AG10803 (cell line): ENCODE data around the gene BLM.
A peak's percentile ranks its signal among the peaks of the same experiment; 100 is the strongest.
"Not testable (repeated sequence)": the region's sequence is repeated elsewhere in the genome, so short reads cannot be mapped to it uniquely, and the experiment has no call there.

Experiments
- DNase-seq: peaks from one replicate; pipeline ENCODE4 v3.0.0; 2010; ENCODE audit warnings: low read depth
- H3K4me3 ChIP-seq: 2 replicates; pipeline ENCODE4 v1.5.1; 2011; ENCODE audit warnings: mild to moderate bottlenecking, low read length, control low read depth
- TF ChIP-seq, protein P1 (sequence below): conservative IDR thresholded peaks from 2 replicates; pipeline ENCODE4 v1.5.1; 2011; ENCODE audit warnings: mild to moderate bottlenecking, low read length, control low read depth, inconsistent platforms

Gene BLM

DNA sequence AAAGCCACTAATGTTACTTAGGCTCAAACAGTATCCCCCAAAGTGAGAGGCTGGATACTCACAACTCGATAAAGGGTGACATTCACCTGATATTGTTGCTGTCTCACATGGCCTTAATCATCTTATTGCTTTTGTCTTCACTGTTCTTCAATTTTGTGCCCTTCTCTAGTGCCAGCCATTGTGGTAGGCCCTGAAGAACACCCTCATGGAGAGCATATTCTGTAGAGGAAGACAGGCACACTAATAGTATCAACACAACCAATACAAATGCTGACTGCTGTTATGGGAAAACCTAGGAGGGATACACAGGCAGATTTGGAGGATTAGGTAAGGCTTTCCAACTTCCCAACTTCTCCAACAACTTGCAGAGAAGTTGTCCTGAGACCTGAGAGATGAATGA, 4.1 kb upstream of the BLM start:
- TF ChIP-seq, protein P1, sequence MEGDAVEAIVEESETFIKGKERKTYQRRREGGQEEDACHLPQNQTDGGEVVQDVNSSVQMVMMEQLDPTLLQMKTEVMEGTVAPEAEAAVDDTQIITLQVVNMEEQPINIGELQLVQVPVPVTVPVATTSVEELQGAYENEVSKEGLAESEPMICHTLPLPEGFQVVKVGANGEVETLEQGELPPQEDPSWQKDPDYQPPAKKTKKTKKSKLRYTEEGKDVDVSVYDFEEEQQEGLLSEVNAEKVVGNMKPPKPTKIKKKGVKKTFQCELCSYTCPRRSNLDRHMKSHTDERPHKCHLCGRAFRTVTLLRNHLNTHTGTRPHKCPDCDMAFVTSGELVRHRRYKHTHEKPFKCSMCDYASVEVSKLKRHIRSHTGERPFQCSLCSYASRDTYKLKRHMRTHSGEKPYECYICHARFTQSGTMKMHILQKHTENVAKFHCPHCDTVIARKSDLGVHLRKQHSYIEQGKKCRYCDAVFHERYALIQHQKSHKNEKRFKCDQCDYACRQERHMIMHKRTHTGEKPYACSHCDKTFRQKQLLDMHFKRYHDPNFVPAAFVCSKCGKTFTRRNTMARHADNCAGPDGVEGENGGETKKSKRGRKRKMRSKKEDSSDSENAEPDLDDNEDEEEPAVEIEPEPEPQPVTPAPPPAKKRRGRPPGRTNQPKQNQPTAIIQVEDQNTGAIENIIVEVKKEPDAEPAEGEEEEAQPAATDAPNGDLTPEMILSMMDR: no peak
- DNase-seq: no peak

DNA sequence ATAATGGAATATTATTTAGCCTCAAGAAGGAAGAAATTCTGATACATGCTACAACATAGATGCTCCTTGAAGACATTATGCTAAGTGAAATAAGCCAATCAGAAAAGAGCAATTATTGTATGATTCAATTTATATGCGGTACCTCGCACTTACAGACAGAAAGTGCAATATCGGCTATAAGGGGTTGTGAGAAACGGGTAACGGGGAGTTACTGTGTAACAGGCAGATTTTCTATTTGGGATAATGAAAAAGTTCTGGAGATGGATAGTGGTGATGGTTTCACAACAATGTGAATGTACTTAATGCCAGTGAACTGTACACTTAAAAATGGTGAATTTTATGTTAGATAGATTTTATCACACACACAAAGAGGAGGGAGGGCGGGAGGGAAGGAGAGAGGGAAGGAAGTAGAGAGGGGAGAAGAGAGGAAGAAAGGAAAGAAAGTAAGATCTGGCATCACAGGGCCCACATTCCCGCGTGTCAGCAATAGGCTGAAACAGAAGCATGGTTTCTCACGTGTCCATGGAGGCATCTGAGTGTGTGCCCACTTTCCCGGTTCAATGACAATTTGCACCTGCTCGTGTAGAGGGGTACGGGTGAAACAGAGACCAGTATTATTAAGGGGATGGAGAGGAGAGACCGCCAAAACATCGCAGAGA, 700 bp upstream of the BLM start:
- TF ChIP-seq, protein P1: no peak
- peak overlapping the region; percentile 88 for H3K4me3 ChIP-seq
- DNase-seq: peak; percentile 3

More for the DNA sequence above, 4.1 kb upstream of the BLM start:
- H3K4me3 ChIP-seq: no peak overlapping the region

DNA sequence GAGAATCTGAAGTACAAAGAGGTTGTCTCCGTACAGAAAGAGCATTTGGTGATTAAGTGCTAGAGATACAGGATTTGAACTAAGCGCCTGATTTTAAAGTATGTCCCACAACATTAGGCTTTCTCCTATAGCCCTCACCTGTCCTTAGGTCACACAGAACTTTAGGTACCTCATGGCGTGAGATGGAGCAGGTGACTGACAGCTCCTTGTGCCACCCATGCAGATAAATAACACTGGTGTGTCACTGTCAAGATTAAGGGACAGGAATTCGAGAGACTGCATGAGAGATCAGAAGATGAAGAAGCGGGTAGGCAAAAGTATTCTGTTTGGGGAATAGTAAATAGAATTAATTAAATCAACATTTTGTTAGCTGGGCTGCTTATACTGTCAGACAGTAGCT, 1.1 kb downstream of the BLM start:
- TF ChIP-seq, protein P1: no peak
- DNase-seq: no peak
- H3K4me3 ChIP-seq: no peak overlapping the region

DNA sequence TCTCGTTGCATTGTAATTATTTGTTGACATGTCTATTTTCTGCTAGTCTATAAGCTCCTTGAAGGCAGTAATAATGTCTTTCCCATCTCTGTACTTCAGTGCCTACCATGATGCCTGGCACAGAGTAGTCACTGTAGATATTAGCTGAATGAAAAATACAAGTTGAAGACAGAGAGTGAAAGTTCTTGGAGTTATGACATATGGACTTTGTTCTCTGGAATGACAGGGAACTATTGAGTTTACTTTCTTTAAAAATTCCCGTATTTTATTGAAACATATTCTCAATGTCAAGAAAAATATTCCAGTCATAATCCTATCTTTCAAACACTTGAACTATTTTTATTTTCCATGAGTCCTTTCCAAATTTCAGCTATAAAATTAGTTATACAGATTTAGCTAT, 3.0 kb downstream of the BLM start:
- TF ChIP-seq, protein P1: no peak
- DNase-seq: no peak
- no peak overlapping the region for H3K4me3 ChIP-seq

DNA sequence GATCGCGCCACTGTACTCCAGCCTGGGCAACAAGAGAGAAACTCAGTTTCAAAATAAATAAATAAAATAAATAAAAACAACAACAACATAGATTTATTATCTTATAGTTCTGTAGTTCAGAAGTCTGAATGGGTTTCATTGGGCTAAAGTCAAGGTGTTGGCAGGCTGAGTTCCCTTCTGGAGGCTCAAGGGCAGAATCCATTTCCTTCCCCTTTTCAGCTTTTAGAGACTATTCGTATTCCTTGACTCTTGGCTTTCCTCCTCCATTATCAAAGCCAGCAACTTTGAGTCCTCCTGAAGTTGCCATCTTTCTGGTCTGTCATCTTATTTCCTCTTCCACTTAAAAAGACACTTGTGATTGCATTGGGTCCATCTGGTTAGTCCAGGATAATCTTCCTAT, 12.1 kb downstream of the BLM start:
- no peak overlapping the region for H3K4me3 ChIP-seq
- TF ChIP-seq, protein P1: no peak
- no peak for DNase-seq

DNA sequence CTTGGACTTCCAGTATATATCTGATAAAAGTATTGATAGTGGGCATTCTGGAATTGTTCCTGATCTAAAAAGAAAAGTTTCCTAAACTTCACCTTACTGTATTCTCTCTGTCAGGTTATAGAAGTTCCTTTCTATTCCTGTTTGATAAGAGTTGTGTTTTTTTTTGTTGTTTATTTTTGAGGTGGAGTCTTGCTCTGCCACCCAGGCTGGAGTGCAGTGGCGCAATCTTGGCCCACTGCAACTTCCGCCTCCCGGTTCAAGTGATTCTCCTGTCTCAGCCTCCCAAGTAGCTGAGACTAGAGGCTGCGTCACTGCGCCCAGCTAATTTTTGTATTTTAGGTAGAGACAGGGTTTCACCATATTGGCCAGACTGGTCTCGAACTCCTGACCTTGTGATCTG, 13.1 kb downstream of the BLM start:
- TF ChIP-seq, protein P1: no peak
- no peak overlapping the region for H3K4me3 ChIP-seq
- DNase-seq: no peak

DNA sequence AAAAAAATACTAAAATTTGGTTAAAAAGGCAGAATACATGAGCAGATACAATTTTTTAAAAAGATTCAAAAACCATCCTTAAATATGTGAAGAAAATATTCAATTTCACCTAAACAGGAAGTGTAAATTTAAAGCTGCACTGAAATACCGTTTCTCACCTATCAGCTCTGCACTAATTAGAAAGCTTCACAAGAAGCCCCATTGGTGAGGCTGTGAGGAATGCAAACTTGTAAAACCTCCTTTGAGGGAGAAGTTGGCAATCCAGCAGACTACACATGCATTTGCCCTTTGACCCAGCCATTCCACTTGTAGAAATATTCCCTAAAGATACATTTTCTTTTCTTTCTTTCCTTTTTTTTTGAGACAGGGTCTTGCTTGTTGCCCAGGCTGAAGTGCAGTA, 18.8 kb downstream of the BLM start:
- DNase-seq: no peak
- no peak overlapping the region for H3K4me3 ChIP-seq
- TF ChIP-seq, protein P1: no peak

DNA sequence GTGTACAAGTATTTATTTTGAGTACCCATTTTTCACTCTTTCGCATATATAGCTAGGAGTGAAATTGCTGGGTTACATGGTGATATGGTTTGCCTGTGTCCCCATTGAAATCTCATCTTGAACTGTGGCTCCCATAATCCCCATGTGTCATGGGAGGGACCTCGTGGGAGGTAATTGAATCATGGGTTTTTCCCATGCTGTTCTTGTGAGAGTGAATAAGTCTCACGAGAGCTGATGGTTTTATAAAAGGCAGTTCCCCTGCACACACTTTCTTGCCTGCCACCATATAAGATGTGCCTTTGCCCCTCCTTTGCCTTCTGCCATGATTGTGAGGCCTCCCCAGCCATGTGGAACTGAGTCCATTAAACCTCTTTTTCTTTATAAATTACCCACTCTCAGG, 23.4 kb downstream of the BLM start:
- DNase-seq, H3K4me3 ChIP-seq: not testable (repeated sequence)
